WERI-Rb-1 (cell line): ENCODE data around the gene KLHL22.

Experiments used
- DNase-seq: peaks from one replicate; pipeline ENCODE4 v3.0.0-alpha.2; 2020
- H3K27ac ChIP-seq: fragments of 250-450 bp; sonication (Bioruptor Pico); 2 replicates; pipeline ENCODE4 v1.5.1; 2020; ENCODE audit warnings: mild to moderate bottlenecking, moderate library complexity
- H3K27me3 ChIP-seq: fragments of 250-450 bp; sonication (Bioruptor Pico); 2 replicates; pipeline ENCODE4 v1.5.1; 2021; ENCODE audit warnings: mild to moderate bottlenecking, low read depth, moderate library complexity; ENCODE audit not compliant: insufficient read depth, severe bottlenecking
- H3K36me3 ChIP-seq: fragments of 250-450 bp; sonication (Bioruptor Pico); 2 replicates; pipeline ENCODE4 v1.5.1; 2020; ENCODE audit warnings: mild to moderate bottlenecking, moderate library complexity
- H3K4me3 ChIP-seq: 2 replicates; pipeline ENCODE4 v1.5.1; 2011; ENCODE audit warnings: low read depth, mild to moderate bottlenecking, control low read depth, low read length
- H3K9me3 ChIP-seq: fragments of 250-450 bp; sonication (Bioruptor Pico); 2 replicates; pipeline ENCODE4 v1.5.1; 2021; ENCODE audit warnings: mild to moderate bottlenecking, moderate library complexity; ENCODE audit not compliant: severe bottlenecking
- CTCF ChIP-seq: IDR thresholded peaks from 2 replicates; pipeline ENCODE4 v1.5.1; 2011; ENCODE audit warnings: low read depth, mild to moderate bottlenecking, control low read depth, inconsistent platforms, low read length

The KLHL22 gene

GRCh38 chr22:20402960-20403778, 92.4 kb downstream of the KLHL22 start:
- Histone ChIP-seq H3K27ac (no peak overlapping the region), H3K36me3 (peaks cover 46% of the 10 kb centered on the region), H3K4me3 (no peak overlapping the region), H3K9me3 (no peaks in the 10 kb centered on the region), H3K27me3 (no peaks in the 10 kb centered on the region)
- no peak for TF ChIP-seq CTCF
- DNase-seq = no peak

GRCh38 chr22:20401376-20402014, 94.1 kb downstream of the KLHL22 start:
- no peak for TF ChIP-seq CTCF
- H3K36me3 ChIP-seq = peaks cover 37% of the 10 kb centered on the region
- H3K4me3 ChIP-seq = no peak overlapping the region
- H3K27me3 ChIP-seq = no peaks in the 10 kb centered on the region
- H3K9me3 ChIP-seq = no peaks in the 10 kb centered on the region
- DNase-seq = no peak
- H3K27ac ChIP-seq = no peak overlapping the region

- Histone ChIP-seq H3K36me3 (peaks cover 31% of the 10 kb centered on the region), H3K27me3 (no peaks in the 10 kb centered on the region), H3K4me3 (no peak overlapping the region), H3K27ac (no peak overlapping the region), H3K9me3 (no peaks in the 10 kb centered on the region)
- no peak for TF ChIP-seq CTCF
- no peak for DNase-seq
Observed at GRCh38 chr22:20400606-20401375, 94.8 kb downstream of the KLHL22 start.

GRCh38 chr22:20399866-20400605, 95.6 kb downstream of the KLHL22 start:
- no peak for DNase-seq
- Histone ChIP-seq H3K27ac (no peak overlapping the region), H3K4me3 (no peak overlapping the region), H3K27me3 (no peaks in the 10 kb centered on the region), H3K36me3 (peaks cover 24% of the 10 kb centered on the region), H3K9me3 (no peaks in the 10 kb centered on the region)
- TF ChIP-seq CTCF = no peak

GRCh38 chr22:20398420-20398819, 97.2 kb downstream of the KLHL22 start:
- no peak for DNase-seq
- Histone ChIP-seq H3K36me3 (peaks cover 21% of the 10 kb centered on the region), H3K9me3 (no peaks in the 10 kb centered on the region), H3K27ac (no peak overlapping the region), H3K27me3 (no peaks in the 10 kb centered on the region), H3K4me3 (no peak overlapping the region)
- TF ChIP-seq CTCF = no peak
